OCI-LY7 (cell line): ENCODE results near the gene PRKN. TPM values are rescaled to one million over a fixed set of nuclear protein-coding genes. Genes with fewer than 3 reads are reported as not detected.

Experiments
- Bru-seq: library from RNA; stranded (reverse); fragments of 400-500 nt; gene quantifications from one replicate; lab custom pipeline; 2021; lab: Mats Ljungman, UMichigan
- BruChase-seq, 2 experiments: library from RNA; stranded (reverse); fragments of 400-500 nt; gene quantifications; one replicate each; lab custom pipeline; 2021; lab: Mats Ljungman, UMichigan
- BruUV-seq: library from RNA; stranded (reverse); fragments of 400-500 nt; replicated peaks from 2 replicates; lab custom pipeline; 2021; lab: Mats Ljungman, UMichigan
- CTCF ChIA-PET: fragments of 300-600 bp; sonication (Branson Sonifier 250); formaldehyde crosslinking; loops from one replicate; lab custom pipeline; 2022; ENCODE audit warnings: antibody characterized with exemption; ENCODE audit not compliant: unreplicated experiment; lab: Charles Lee
- POLR2A ChIA-PET: fragments of 300-600 bp; sonication (Branson Sonifier 250); formaldehyde crosslinking; loops from one replicate; lab custom pipeline; 2022; ENCODE audit warnings: antibody characterized with exemption; lab: Charles Lee
- DNase-seq: peaks from one replicate; pipeline ENCODE4 v3.0.0-alpha.2; 2015; ENCODE audit warnings: low spot score
- H2AFZ ChIP-seq: fragments of 200-600 bp; sonication (generic), shearing (Covaris generic); 2 replicates; pipeline ENCODE4 v1.6.1; 2014; ENCODE audit warnings: mild to moderate bottlenecking, antibody characterized with exemption, low read length, moderate library complexity
- H3K27ac ChIP-seq: fragments of 200-600 bp; sonication (generic); 2 replicates; pipeline ENCODE4 v1.5.1; 2014; ENCODE audit warnings: mixed run types, low read depth, mild to moderate bottlenecking, moderate library complexity, low read length, inconsistent platforms; ENCODE audit not compliant: poor library complexity, severe bottlenecking
- H3K36me3 ChIP-seq: fragments of 200-600 bp; sonication (generic); 2 replicates; pipeline ENCODE4 v1.6.1; 2014; ENCODE audit warnings: mild to moderate bottlenecking, antibody characterized with exemption, low read length, moderate library complexity, mixed read lengths; ENCODE audit not compliant: insufficient read depth
- H3K4me1 ChIP-seq: fragments of 200-600 bp; sonication (generic); 2 replicates; pipeline ENCODE4 v1.5.1; 2014; ENCODE audit warnings: mild to moderate bottlenecking, low read length; ENCODE audit not compliant: insufficient read depth, poor library complexity, severe bottlenecking
- H3K4me2 ChIP-seq: fragments of 200-600 bp; sonication (generic); 2 replicates; pipeline ENCODE4 v1.6.1; 2014; ENCODE audit warnings: mild to moderate bottlenecking, low read length
- H3K4me3 ChIP-seq: fragments of 200-600 bp; sonication (generic); 2 replicates; pipeline ENCODE4 v1.5.1; 2014; ENCODE audit warnings: mild to moderate bottlenecking, low read depth, low read length; ENCODE audit not compliant: poor library complexity, severe bottlenecking
- H3K79me2 ChIP-seq: fragments of 200-600 bp; sonication (generic); 2 replicates; pipeline ENCODE4 v1.6.1; 2016; ENCODE audit warnings: low read depth, mild to moderate bottlenecking, low read length, moderate library complexity, mixed read lengths; ENCODE audit not compliant: insufficient read depth
- H3K9me2 ChIP-seq: fragments of 200-600 bp; sonication (generic); 2 replicates; pipeline ENCODE4 v1.6.1; 2016; ENCODE audit warnings: mild to moderate bottlenecking, low read length, mixed read lengths; ENCODE audit not compliant: insufficient read depth
- H3K9me3 ChIP-seq: fragments of 200-600 bp; sonication (generic); 2 replicates; pipeline ENCODE4 v1.6.1; 2014; ENCODE audit warnings: mild to moderate bottlenecking, mixed run types, low read length, mixed read lengths
- H4K20me1 ChIP-seq: fragments of 200-600 bp; sonication (generic); 2 replicates; pipeline ENCODE4 v1.6.1; 2014; ENCODE audit warnings: mild to moderate bottlenecking, antibody characterized with exemption, low read length, moderate library complexity, mixed read lengths; ENCODE audit not compliant: insufficient read depth
- CTCF ChIP-seq: fragments of 200-600 bp; sonication (generic); conservative IDR thresholded peaks from 2 replicates; pipeline ENCODE4 v1.5.1; 2014; ENCODE audit warnings: mild to moderate bottlenecking, antibody characterized with exemption, low read length, moderate library complexity, mixed read lengths
- EZH2phosphoT487 ChIP-seq: fragments of 200-600 bp; sonication (generic); IDR thresholded peaks from 2 replicates; pipeline ENCODE4 v1.6.1; 2018; ENCODE audit warnings: low read depth, borderline replicate concordance, mild to moderate bottlenecking, mixed run types, antibody characterized with exemption, low read length, moderate library complexity, mixed read lengths
- intact Hi-C: fragments of 100-400 bp; cut with micrococcal nuclease; formaldehyde crosslinking; loops from one replicate; pipeline ENCODE4 v1.10.0; 2022; ENCODE audit not compliant: unreplicated experiment
- long read RNA-seq: library from polyadenylated mRNA; stranded (forward); transcript quantifications from one replicate; pipeline ENCODE4 v2.0.0, GENCODE V29; 2022
- total RNA-seq, 2 experiments: library from RNA; depleted of rRNA in 1 of 2; stranded (reverse); fragments of >200 nt in 1 of 2; shearing (Covaris generic) in 1 of 2; gene quantifications; 2 replicates each; pipeline ENCODE4 v1.2.3, GENCODE V29; 2014 to 2022

Gene PRKN
- total RNA-seq (2014; rRNA removed; shearing (Covaris generic)) (2.0 TPM in 1 of 2 replicates, not detected in the other), total RNA-seq (2022) (0.85 and 1.3 TPM in 2 replicates), Bru-seq, nascent RNA (percentile 17 among the genes with signal in this experiment), BruChase-seq, experiment 1, labeled RNA remaining after a 6-hour chase (percentile 25 among the genes with signal in this experiment), BruChase-seq, experiment 2, labeled RNA remaining after a 2-hour chase (percentile 21 among the genes with signal in this experiment)
- long read RNA-seq, partial matches to known transcripts = 0 of 2 reads
- long read RNA-seq, other reads (novel, unspliced or antisense) = 2 of 2 reads

GRCh38 chr6:162727322-162728182 is at the start of gene PRKN, which contains the start of gene PACRG:
PRKN (minus strand) TSS chr6:162727766.
PACRG (plus strand) TSS chr6:162727974.
- ChIA-PET CTCF (no interaction called here), POLR2A (interaction anchor here (0.6 to 1.6 kb wide), 4 partner anchors 11 to 1801 kb away, joined by 3 to 4 read pairs (median 4); no protein-coding TSS in a partner anchor)
- Histone ChIP-seq H3K36me3 (no peaks in the 10 kb centered on the region), H3K27ac (no peak within 1 kb of the TSS), H3K4me3 (peak within 1 kb of the TSS; percentile 78), H3K4me1 (peaks cover 4% of the 10 kb centered on the region), H3K4me2 (peak within 1 kb of the TSS; percentile 77), H3K9me2 (no peaks in the 10 kb centered on the region), H4K20me1 (no peaks in the 10 kb centered on the region), H3K79me2 (no peaks in the 10 kb centered on the region), H2AFZ (peak within 1 kb of the TSS; percentile 63), H3K9me3 (no peaks in the 10 kb centered on the region)
- no TSS peak for BruUV-seq
- intact Hi-C loops = loop anchor here (5.0 kb wide), 1 partner anchor 685 kb away; the partner anchor contains the start of gene QKI
- TF ChIP-seq EZH2phosphoT487 (no peak), CTCF (no peak)
- peak; percentile 96 for DNase-seq

- H3K79me2 ChIP-seq = no peaks in the 10 kb centered on the region
- H4K20me1 ChIP-seq = no peaks in the 10 kb centered on the region
- H3K27ac ChIP-seq = no peak overlapping the region
- DNase-seq = no peak
- no peak overlapping the region for H2AFZ ChIP-seq
- intact Hi-C loops = no loop called here
- no peak overlapping the region for H3K4me3 ChIP-seq
- no peaks in the 10 kb centered on the region for H3K9me2 ChIP-seq
- no peaks in the 10 kb centered on the region for H3K9me3 ChIP-seq
- TF ChIP-seq CTCF (no peak), EZH2phosphoT487 (no peak)
- ChIA-PET CTCF (no interaction called here), POLR2A (no interaction called here)
- no peaks in the 10 kb centered on the region for H3K36me3 ChIP-seq
- no TSS peak for BruUV-seq
- H3K4me2 ChIP-seq = no peak overlapping the region
- H3K4me1 ChIP-seq = no peaks in the 10 kb centered on the region
These were observed 49.5 kb upstream of the PRKN start for GRCh38 chr6:162777091-162777490.
